NCI-H1417 (cell line): ENCODE data around the gene ZNF433.
"Not testable (repeated sequence)": the region's sequence is repeated elsewhere in the genome, so short reads cannot be mapped to it uniquely, and the experiment has no call there.

Experiments
- DNase-seq, 3 experiments: peaks; one replicate each; lab custom pipeline; 2025; lab: John Stamatoyannopoulos, UW

Gene ZNF433

GRCh38 chr19:12035220-12036172, at the start of gene ZNF433:
Gene ZNF433 (minus strand): TSS chr19:12035679. CDS start chr19:12035539, 140 bp downstream.
- DNase-seq, result peak; percentile 69 to 98 (median 97)

- not testable (repeated sequence) for DNase-seq
These were observed 47.9 kb upstream of the ZNF433 start for GRCh38 chr19:12083336-12083735.

DNA sequence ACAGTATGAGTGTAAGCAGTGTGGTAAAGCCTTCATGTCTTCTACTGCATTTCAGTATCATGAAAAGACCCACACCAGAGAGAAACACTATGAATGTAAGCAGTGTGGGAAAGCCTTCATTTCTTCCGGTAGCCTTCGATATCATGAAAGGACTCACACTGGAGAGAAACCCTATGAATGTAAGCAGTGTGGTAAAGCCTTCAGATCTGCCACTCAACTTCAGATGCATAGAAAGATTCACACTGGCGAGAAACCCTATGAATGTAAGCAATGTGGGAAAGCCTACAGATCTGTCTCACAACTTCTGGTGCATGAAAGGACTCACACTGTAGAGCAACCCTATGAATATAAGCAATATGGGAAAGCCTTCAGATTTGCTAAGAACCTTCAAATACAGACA, 41.9 kb upstream of the ZNF433 start:
- no peak for DNase-seq

GRCh38 chr19:12076331-12076730, 40.9 kb upstream of the ZNF433 start:
- not testable (repeated sequence) for DNase-seq

DNA sequence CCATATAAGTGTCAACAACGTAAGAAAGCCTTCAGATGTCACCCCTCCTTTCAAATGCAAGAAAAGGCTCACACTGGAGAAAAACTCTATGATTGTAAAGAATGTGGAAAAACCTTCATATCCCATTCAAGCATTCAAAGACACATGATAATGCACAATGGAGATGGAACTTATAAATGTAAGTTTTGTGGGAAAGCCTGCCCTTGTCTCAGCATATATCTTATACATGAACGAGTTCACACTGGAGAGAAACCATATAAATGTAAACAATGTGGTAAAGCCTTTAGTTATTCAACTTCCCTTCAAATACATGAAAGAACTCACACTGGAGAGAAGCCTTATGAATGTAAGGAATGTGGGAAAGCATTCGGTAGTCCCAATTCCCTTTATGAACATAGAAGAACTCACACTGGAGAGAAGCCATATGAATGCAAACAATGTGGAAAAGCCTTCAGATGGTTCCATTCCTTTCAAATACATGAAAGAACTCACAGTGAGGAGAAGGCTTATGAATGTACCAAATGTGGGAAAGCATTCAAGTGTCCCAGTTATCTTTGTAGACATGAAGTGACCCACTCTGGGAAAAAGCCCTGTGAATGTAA, 40.2 kb upstream of the ZNF433 start:
- no peak for DNase-seq

- DNase-seq, result peak; percentile 46 to 94 (median 92)
These were observed 29.4 kb upstream of the ZNF433 start, which contains the start of gene ZNF844 for GRCh38 chr19:12064590-12065538. Gene ZNF844 (plus strand): TSS chr19:12064731. CDS start chr19:12064874, 143 bp downstream.

GRCh38 chr19:12055784-12056183, 20.3 kb upstream of the ZNF433 start:
- no peak for DNase-seq

GRCh38 chr19:12052497-12053169, 17.2 kb upstream of the ZNF433 start, which contains the start of gene ZNF878:
Gene ZNF878 (minus strand): TSS chr19:12052961. CDS start chr19:12052801, 160 bp downstream.
- DNase-seq, result peak; percentile 70 to 97 (median 91)

DNA sequence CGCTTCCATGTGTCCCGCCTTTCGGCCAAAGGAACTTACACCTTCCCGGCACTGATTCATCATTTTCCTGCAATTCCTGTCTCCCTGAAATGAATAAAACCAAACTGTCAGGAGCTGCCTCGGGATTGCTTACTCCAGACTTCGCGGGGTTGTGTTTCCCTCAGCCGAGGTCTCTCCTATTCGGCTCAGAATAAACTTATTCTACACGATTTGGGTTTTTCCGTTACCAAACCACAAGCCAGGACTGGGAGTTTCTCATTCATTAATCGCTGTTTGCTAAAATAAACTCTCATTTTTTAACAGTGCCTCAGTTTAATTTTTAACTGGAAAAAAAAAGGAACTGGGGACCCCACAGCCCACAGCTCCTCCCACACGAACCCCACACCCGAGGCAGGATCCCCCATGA, 16.6 kb upstream of the ZNF433 start:
- peak in 2 of 3 experiments; percentile 35 to 60 for DNase-seq

GRCh38 chr19:12047868-12048267, 12.4 kb upstream of the ZNF433 start:
- DNase-seq, result no peak

GRCh38 chr19:12043752-12044422, 8.4 kb upstream of the ZNF433 start:
- no peak for DNase-seq

DNA sequence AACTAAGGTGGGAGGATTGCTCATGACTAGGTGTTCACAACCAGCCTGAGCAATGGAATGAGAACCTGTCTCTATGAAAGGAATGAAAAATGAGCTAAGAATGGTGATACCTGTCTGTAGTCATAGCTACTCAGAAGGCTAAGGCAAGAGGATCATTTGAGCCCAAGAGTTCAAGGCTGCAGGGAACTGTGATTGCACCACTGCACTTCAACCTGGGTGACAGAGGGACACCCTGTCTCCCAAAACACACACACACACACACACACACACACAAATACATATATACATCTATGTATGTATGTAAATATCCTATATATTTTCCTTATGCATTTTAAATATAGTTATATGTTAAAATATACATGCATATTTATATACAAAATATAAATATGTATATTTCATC, 7.4 kb upstream of the ZNF433 start:
- no peak for DNase-seq

GRCh38 chr19:12034620-12035019, 859 bp downstream of the ZNF433 start:
- DNase-seq, result peak in 2 of 3 experiments; percentile 9 to 33

DNA sequence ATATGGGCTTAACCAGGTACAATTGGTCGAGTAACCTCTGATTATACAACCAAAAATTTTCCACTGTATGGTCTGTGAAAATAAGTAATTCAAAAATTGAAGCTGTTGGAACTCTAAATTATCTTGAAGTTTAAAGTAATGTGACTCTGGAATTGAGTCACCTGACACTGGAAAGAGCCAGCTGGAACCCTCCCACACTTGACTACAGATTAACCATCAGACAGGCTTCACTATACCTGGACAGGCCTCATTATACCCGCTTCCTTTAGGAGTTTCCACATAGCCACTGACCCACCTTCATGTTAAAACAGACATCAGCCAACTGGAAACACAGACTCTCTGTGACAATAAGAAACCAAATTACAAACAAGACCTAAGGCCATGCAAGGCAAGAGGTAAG, 1.3 kb downstream of the ZNF433 start:
- DNase-seq, result no peak

- DNase-seq, result no peak
These were observed 19.7 kb downstream of the ZNF433 start for GRCh38 chr19:12015753-12016116.

DNA sequence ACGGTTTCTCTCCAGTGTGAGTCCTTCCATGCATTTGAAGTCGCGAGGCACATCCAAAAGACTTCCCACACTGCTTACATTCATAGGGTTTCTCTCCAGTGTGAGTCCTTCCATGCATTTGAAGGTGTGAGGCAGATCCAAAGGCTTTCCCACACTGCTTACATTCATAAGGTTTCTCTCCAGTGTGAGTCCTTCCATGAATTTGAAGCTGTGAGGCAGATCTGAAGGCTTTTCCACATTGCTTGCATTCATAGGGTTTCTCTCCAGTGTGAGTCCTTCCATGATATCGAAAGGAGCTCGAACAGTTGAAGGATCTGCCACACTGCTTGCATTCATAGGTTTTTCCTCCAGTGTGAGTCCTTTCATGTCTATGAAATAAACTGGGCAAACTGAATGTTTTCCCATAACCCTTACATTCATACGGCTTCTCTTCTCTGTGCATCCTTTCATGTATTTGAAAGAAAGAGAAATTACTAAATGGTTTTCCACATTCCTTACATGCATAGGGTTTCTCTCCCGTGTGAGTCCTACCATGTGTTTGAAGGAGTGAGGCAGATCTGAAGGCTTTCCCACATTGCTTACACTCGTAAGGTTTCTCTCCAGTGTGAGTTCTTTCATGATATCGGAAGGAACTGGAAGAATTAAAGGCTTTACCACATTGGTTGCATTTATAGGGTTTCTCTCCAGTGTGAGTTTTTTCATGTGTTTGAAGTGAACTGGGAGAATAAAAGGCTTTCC, 20.3 kb downstream of the ZNF433 start:
- DNase-seq, result no peak

DNA sequence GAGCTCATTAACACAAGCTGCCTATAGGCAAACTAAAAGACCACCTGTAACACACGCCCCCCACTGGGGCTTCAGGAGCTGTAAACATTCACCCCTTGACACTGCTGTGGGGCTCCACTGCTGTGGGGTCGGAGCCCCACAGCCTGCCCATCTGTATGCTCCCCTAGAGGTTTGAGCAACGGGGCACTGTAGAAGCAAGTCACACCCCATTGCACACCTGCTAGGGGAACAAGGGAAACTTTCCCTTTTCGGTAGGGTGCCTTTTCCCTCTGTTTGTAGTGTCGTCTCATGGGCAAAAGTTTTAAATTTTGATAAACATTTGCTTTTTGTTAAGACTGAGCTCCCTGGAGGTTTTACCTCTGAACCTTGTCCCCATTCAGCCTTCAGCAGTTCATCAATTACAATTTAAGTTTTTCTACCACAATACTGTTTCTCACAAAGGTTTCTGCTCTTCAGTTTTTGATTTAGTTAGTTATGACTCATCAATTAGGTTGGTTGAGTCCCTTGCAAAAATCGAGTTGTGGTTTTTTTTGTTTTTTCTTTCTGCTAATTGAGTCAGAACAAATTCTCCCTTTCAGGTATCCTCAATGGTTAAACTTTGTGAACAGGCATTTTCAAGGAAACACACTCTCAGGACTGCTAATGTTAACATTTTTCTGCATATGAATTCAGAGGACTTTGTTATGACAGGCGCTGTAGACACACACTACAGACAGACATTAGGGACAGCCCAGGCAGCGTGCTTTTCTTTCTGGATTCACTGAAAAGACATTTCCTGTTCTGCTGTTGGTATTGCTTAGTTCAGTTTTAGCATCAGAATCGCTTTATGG, 35.1 kb downstream of the ZNF433 start:
- DNase-seq, result no peak

DNA sequence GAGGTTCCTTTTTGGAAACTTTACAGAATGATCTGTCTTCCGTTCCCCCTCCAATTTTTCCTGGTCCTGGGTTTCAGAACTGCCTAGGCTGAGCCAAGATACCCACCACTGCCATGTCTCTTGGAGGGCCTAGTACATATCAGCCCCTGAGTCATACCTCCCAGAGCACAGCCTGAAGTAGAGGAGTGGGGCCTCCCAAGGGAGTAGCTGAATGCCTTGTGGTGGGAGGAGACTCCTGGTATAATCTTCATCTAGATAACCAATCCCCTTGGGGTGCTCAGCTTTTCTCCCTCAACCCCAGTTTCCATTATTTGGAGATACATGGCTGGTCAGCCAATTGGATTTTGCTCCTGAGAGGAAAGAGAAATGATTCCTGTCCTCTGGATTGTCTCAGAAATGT, 40.3 kb downstream of the ZNF433 start:
- no peak for DNase-seq

DNA sequence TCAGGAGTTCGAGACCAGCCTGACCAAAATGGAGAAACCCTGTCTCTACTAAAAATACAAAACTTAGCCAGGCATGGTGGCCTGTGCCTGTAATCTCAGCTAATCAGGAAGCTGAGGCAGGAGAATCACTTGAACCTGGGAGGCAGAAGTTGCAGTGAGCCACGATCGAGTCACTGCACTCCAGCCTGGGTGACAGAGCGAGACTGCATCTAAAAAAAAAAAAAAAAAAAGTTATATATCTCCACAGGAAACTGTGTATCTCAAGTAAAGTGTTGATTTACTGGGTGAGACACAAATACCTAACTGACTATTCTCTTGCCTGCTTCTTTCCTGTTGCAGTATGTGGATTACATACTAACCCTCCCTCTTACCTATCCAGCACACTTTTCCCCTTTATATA, 43.6 kb downstream of the ZNF433 start:
- DNase-seq, result not testable (repeated sequence)
